K562 (cell line): Measurements from ENCODE around the gene ADRM1. TPM values are rescaled to one million over a fixed set of nuclear protein-coding genes. Genes with fewer than 3 reads are reported as not detected.

Experiments used
- ATAC-seq: fragments of 200-7000 bp; cut with Tn5 transposase; 3 replicates; pipeline ENCODE4 v1.9.1; 2020; ENCODE audit warnings: moderate library complexity
- BruUV-seq: library from RNA; stranded (reverse); fragments of 400-500 nt; replicated peaks from 2 replicates; lab custom pipeline; 2021; lab: Mats Ljungman, UMichigan
- CTCF ChIA-PET: fragments of 300-600 bp; formaldehyde crosslinking; extraction: SDS; loops from one replicate; lab custom pipeline; 2021; ENCODE audit warnings: low intra/inter-chr PET ratio; lab: Yijun Ruan, JAX
- POLR2A ChIA-PET: fragments of 300-600, 350-650 bp; sonication (Branson Sonifier 250); formaldehyde crosslinking; extraction: SDS; loops from one replicate; lab custom pipeline; 2021; ENCODE audit warnings: antibody characterized with exemption, inconsistent platforms; lab: Yijun Ruan, JAX
- DNase-seq, 4 experiments: peaks; one replicate each; pipeline versions ENCODE4 v3.0.0 to v3.0.0-alpha.2; 2011 to 2018; ENCODE audit warnings: low spot score in 3 of 4, mixed read lengths in 3 of 4; ENCODE audit errors: extremely low read depth in 1 of 4
- FAIRE-seq: peaks from 2 replicates; lab custom pipeline; 2011; peaks lifted over from hg19 to GRCh38; lab: Jason Lieb, UNC
- H2AFZ ChIP-seq: 2 replicates; pipeline ENCODE4 v1.6.0; 2011; ENCODE audit warnings: low read depth, low read length, control low read depth, inconsistent platforms
- H3K27ac ChIP-seq: fragments of 200-600 bp; 3 replicates; pipeline ENCODE4 v1.8.0; 2011; ENCODE audit warnings: low read depth, mild to moderate bottlenecking, control low read depth, inconsistent platforms, low read length, moderate library complexity, mixed read lengths; ENCODE audit errors: extremely low read depth
- H3K27me3 ChIP-seq, 2 experiments: fragments of 300-600 bp in 1 of 2; 2 replicates in 1 of 2; 3 replicates in 1 of 2; pipeline versions ENCODE4 v1.6.0 to v1.8.0; 2011; ENCODE audit warnings: inconsistent platforms in 2 of 2, low read length in 2 of 2, mild to moderate bottlenecking in 1 of 2, mixed read lengths in 1 of 2, moderate library complexity in 1 of 2; ENCODE audit not compliant: control insufficient read depth in 2 of 2, insufficient read depth in 2 of 2
- H3K36me3 ChIP-seq: fragments of 300-600 bp; 3 replicates; pipeline ENCODE4 v1.8.0; 2011; ENCODE audit warnings: mild to moderate bottlenecking, low read length, inconsistent platforms; ENCODE audit not compliant: control insufficient read depth, insufficient read depth
- H3K4me1 ChIP-seq, 2 experiments: fragments of 200-600 bp in 1 of 2; replicated peaks in 1 of 2; 2 replicates in 1 of 2; 3 replicates in 1 of 2; pipeline versions ENCODE4 v1.5.1 to v1.8.0; 2011; ENCODE audit warnings: inconsistent platforms in 2 of 2, low read length in 2 of 2, mild to moderate bottlenecking in 1 of 2, mixed read lengths in 1 of 2, moderate library complexity in 1 of 2; ENCODE audit not compliant: control insufficient read depth in 2 of 2, insufficient read depth in 2 of 2
- H3K4me2 ChIP-seq: 2 replicates; pipeline ENCODE4 v1.6.1; 2011; ENCODE audit warnings: low read length, control low read depth, inconsistent platforms, mixed read lengths; ENCODE audit not compliant: insufficient read depth
- H3K4me3 ChIP-seq: fragments of 200-600 bp; sonication (generic), shearing (Covaris generic); 2 replicates; pipeline ENCODE4 v1.5.1; 2016; ENCODE audit warnings: control low read depth, inconsistent platforms
- H3K79me2 ChIP-seq: fragments of 200-600 bp; 3 replicates; pipeline ENCODE4 v1.8.0; 2011; ENCODE audit warnings: low read length, inconsistent platforms; ENCODE audit not compliant: control insufficient read depth, insufficient read depth
- H3K9ac ChIP-seq, 2 experiments: 2 replicates each; pipeline versions ENCODE4 v1.6.0 to v1.6.1; 2011; ENCODE audit warnings: low read depth in 2 of 2, low read length in 2 of 2, control low read depth in 1 of 2, inconsistent platforms in 1 of 2, mild to moderate bottlenecking in 1 of 2, mixed read lengths in 1 of 2; ENCODE audit not compliant: insufficient read depth in 1 of 2
- H3K9me1 ChIP-seq: one replicate; pipeline ENCODE4 v1.6.0; 2011; ENCODE audit warnings: inconsistent platforms, mild to moderate bottlenecking, low read length, moderate library complexity; ENCODE audit not compliant: control insufficient read depth, insufficient read depth
- H3K9me3 ChIP-seq: replicated peaks from 2 replicates; pipeline ENCODE4 v1.5.1; 2011; ENCODE audit warnings: low read depth, low read length, inconsistent platforms; ENCODE audit not compliant: control insufficient read depth, insufficient read depth
- H4K20me1 ChIP-seq: replicated peaks from 2 replicates; pipeline ENCODE4 v1.6.1; 2011; ENCODE audit warnings: low read length, inconsistent platforms, mixed read lengths; ENCODE audit not compliant: control insufficient read depth, insufficient read depth
- COPS2 ChIP-seq: fragments of 450-650 bp; conservative IDR thresholded peaks from 2 replicates; pipeline ENCODE4 v1.6.1; 2016; ENCODE audit warnings: mild to moderate bottlenecking, moderate library complexity
- POLR2A ChIP-seq: fragments of 450-650 bp; conservative IDR thresholded peaks from 2 replicates; pipeline ENCODE4 v1.6.1; 2016
- PPARD ChIP-seq: fragments of 250-450 bp; sonication (Bioruptor Pico); IDR thresholded peaks from 2 replicates; pipeline ENCODE4 v1.8.0; 2022; ENCODE audit warnings: inconsistent platforms, mild to moderate bottlenecking, moderate library complexity
- STAT5B ChIP-seq: fragments of 250-450 bp; sonication (Bioruptor Pico); IDR thresholded peaks from 2 replicates; pipeline ENCODE4 v1.8.0; 2021; ENCODE audit warnings: mild to moderate bottlenecking, inconsistent platforms
- SUPT5H ChIP-seq: fragments of 450-650 bp; IDR thresholded peaks from 2 replicates; pipeline ENCODE4 v1.6.1; 2016
- TAF9B ChIP-seq: fragments of 450-650 bp; IDR thresholded peaks from 2 replicates; pipeline ENCODE4 v1.6.1; 2018; ENCODE audit warnings: mild to moderate bottlenecking; ENCODE audit not compliant: partially characterized antibody
- XRCC4 ChIP-seq: IDR thresholded peaks from one replicate; pipeline ENCODE4 v1.6.1; 2011; ENCODE audit not compliant: insufficient read depth, insufficient read length; ENCODE audit errors: extremely low read depth
- ZNF77 ChIP-seq: fragments of 250-450 bp; sonication (Bioruptor Pico); IDR thresholded peaks from 2 replicates; pipeline ENCODE4 v1.5.0; 2020
- WGBS: fragments of 100-300 bp; shearing (Covaris generic); methylation state at CpG from one replicate; pipeline ENCODE4 v1.1.6; 2016; ENCODE audit warnings: low coverage, mixed read lengths; ENCODE audit not compliant: insufficient coverage; ENCODE audit errors: missing lambda C conversion rate; 5-methylcytosine and 5-hydroxymethylcytosine counted together
- in situ Hi-C: fragments of 300-500 bp; cut with MboI; formaldehyde crosslinking; loops from 4 replicates; pipeline ENCODE4 v1.15.0; 2018; ENCODE audit warnings: inconsistent platforms, mixed read lengths
- intact Hi-C: fragments of 100-400 bp; cut with micrococcal nuclease; formaldehyde crosslinking; loops from 2 replicates; pipeline ENCODE4 v1.14.2; 2022
- polyA plus RNA-seq, 8 experiments: library from polyadenylated mRNA; depleted of rRNA in 4 of 8; stranded (reverse) in 5 of 8; unstranded in 3 of 8; fragments of >200 nt; fragmentation: Nextera tagmentation in 2 of 8; fragmentation: Illumina TruSeq in 1 of 8; extraction: Ambion mirVana in 2 of 8; extraction: Trizol in 1 of 8; gene quantifications; 2 replicates each; pipeline versions ENCODE4 v1.2.1 to v1.2.3, GENCODE V29; 2011 to 2014; ENCODE audit warnings: inconsistent platforms in 1 of 8, missing spikeins in 1 of 8
- total RNA-seq, 7 experiments: library from RNA; depleted of rRNA in 6 of 7; stranded (reverse); fragments of >200 nt in 6 of 7; fragmentation: Illumina TruSeq in 2 of 7; extraction: Trizol in 2 of 7; gene quantifications; 2 replicates each; pipeline versions ENCODE4 v1.2.1 to v1.2.3, GENCODE V29; 2011 to 2021; ENCODE audit warnings: low replicate concordance in 1 of 7
- TF ChIP-seq, protein P1 (sequence below): fragments of 450-650 bp; IDR thresholded peaks from 2 replicates; pipeline ENCODE4 v1.7.0; 2016; ENCODE audit warnings: borderline replicate concordance
- TF ChIP-seq, protein P2 (sequence below): fragments of 450-650 bp; formaldehyde crosslinking; IDR thresholded peaks from 2 replicates; pipeline ENCODE4 v1.4.0; 2020; ENCODE audit warnings: mild to moderate bottlenecking, mixed read lengths
- TF ChIP-seq, protein P3 (sequence below): sonication (generic); formaldehyde crosslinking; IDR thresholded peaks from 2 replicates; pipeline ENCODE4 v1.8.0; 2022; ENCODE audit warnings: missing genetic modification reagents, mild to moderate bottlenecking, borderline replicate concordance

ADRM1 gene
- total and polyA plus RNA-seq, 9 of the 15 experiments (the other 6 are each of a cell fraction or from before 2014, with no cell fraction given): 5.0 to 223 (median 67.4) TPM

GRCh38 chr20:62344092-62344491 lies 41.3 kb downstream of the ADRM1 start:
- Histone ChIP-seq H3K9me1 (no peaks in the 10 kb centered on the region), H3K9ac (no peak overlapping the region), H4K20me1 (no peaks in the 10 kb centered on the region), H2AFZ (no peak overlapping the region), H3K79me2 (no peaks in the 10 kb centered on the region), H3K36me3 (peaks cover 63% of the 10 kb centered on the region), H3K9me3 (no peaks in the 10 kb centered on the region), H3K27ac (no peak overlapping the region), H3K4me2 (no peak overlapping the region), H3K4me1 (peaks cover 0 to 4% of the 10 kb centered on the region in 2 experiments; a peak in 1 of 5 replicates), H3K27me3 (no peaks in the 10 kb centered on the region), H3K4me3 (no peak overlapping the region)
- 92% methylated on average over 5 of the region's 5 CpGs for WGBS
- FAIRE-seq (no peak), ATAC-seq (no peak), DNase-seq (no peak)
- TF ChIP-seq SUPT5H: 0 out of 2 replicates have a peak, but pooled peaks have one; percentile 29
- no peak for TF ChIP-seq XRCC4
- no peak for TF ChIP-seq STAT5B
- no peak for TF ChIP-seq COPS2
- intact Hi-C loops (no loop called here), in situ Hi-C loops (no loop called here)
- POLR2A ChIA-PET: interaction anchor here (1.2 kb wide), 1 partner anchor 10 kb away, joined by 3 read pairs; no protein-coding TSS in a partner anchor
- no TSS peak for BruUV-seq
- CTCF ChIA-PET: no interaction called here

DNA sequence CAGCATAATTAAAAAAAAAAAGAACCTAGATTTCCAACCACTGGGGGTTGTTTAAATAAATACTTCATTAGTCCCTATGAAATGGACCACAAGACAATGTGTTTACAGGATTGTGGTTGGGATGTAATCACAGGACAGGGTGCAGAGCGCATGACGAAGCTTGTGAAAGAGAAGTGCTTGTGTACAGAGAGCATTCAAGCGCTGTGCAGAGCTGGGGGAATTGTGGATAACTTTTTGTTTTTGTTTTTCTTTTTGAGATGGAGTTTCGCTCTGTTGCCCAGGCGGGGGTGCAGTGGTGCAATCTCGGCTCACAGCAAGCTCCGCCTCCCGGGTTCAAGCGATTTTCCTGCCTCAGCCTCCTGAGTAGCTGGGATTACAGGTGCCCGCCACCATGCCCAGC lies 42.0 kb downstream of the ADRM1 start:
- H3K79me2 ChIP-seq: no peaks in the 10 kb centered on the region
- CTCF ChIA-PET: no interaction called here
- H3K36me3 ChIP-seq: peaks cover 62% of the 10 kb centered on the region
- in situ Hi-C loops: no loop called here
- H4K20me1 ChIP-seq: no peaks in the 10 kb centered on the region
- FAIRE-seq (no peak), DNase-seq (no peak), ATAC-seq (no peak)
- no peak overlapping the region for H3K9ac ChIP-seq
- no peaks in the 10 kb centered on the region for H3K9me3 ChIP-seq
- POLR2A ChIA-PET: interaction anchor here (1.2 kb wide), 1 partner anchor 10 kb away, joined by 3 read pairs; no protein-coding TSS in a partner anchor
- WGBS: 92% methylated on average over 10 of the region's 10 CpGs
- H3K4me3 ChIP-seq: no peak overlapping the region
- H3K27ac ChIP-seq: no peak overlapping the region
- no peaks in the 10 kb centered on the region for H3K27me3 ChIP-seq
- H2AFZ ChIP-seq: no peak overlapping the region
- H3K4me2 ChIP-seq: no peak overlapping the region
- intact Hi-C loops: no loop called here
- H3K9me1 ChIP-seq: peaks cover under 1% of the 10 kb centered on the region
- peaks cover 0 to 4% of the 10 kb centered on the region in 2 experiments; a peak in 1 of 5 replicates for H3K4me1 ChIP-seq
- no TSS peak for BruUV-seq
- no peak for TF ChIP-seq ZNF77 (CRISPR knock-in tag)
- TF ChIP-seq, protein P1, sequence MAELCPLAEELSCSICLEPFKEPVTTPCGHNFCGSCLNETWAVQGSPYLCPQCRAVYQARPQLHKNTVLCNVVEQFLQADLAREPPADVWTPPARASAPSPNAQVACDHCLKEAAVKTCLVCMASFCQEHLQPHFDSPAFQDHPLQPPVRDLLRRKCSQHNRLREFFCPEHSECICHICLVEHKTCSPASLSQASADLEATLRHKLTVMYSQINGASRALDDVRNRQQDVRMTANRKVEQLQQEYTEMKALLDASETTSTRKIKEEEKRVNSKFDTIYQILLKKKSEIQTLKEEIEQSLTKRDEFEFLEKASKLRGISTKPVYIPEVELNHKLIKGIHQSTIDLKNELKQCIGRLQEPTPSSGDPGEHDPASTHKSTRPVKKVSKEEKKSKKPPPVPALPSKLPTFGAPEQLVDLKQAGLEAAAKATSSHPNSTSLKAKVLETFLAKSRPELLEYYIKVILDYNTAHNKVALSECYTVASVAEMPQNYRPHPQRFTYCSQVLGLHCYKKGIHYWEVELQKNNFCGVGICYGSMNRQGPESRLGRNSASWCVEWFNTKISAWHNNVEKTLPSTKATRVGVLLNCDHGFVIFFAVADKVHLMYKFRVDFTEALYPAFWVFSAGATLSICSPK: no peak
- TF ChIP-seq, protein P2, sequence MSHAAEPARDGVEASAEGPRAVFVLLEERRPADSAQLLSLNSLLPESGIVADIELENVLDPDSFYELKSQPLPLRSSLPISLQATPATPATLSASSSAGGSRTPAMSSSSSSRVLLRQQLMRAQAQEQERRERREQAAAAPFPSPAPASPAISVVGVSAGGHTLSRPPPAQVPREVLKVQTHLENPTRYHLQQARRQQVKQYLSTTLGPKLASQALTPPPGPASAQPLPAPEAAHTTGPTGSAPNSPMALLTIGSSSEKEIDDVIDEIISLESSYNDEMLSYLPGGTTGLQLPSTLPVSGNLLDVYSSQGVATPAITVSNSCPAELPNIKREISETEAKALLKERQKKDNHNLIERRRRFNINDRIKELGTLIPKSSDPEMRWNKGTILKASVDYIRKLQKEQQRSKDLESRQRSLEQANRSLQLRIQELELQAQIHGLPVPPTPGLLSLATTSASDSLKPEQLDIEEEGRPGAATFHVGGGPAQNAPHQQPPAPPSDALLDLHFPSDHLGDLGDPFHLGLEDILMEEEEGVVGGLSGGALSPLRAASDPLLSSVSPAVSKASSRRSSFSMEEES: no peak
- TF ChIP-seq TAF9B: no peak
- TF ChIP-seq PPARD (CRISPR knock-in tag): no peak
- TF ChIP-seq POLR2A: no peak
- TF ChIP-seq, protein P3, sequence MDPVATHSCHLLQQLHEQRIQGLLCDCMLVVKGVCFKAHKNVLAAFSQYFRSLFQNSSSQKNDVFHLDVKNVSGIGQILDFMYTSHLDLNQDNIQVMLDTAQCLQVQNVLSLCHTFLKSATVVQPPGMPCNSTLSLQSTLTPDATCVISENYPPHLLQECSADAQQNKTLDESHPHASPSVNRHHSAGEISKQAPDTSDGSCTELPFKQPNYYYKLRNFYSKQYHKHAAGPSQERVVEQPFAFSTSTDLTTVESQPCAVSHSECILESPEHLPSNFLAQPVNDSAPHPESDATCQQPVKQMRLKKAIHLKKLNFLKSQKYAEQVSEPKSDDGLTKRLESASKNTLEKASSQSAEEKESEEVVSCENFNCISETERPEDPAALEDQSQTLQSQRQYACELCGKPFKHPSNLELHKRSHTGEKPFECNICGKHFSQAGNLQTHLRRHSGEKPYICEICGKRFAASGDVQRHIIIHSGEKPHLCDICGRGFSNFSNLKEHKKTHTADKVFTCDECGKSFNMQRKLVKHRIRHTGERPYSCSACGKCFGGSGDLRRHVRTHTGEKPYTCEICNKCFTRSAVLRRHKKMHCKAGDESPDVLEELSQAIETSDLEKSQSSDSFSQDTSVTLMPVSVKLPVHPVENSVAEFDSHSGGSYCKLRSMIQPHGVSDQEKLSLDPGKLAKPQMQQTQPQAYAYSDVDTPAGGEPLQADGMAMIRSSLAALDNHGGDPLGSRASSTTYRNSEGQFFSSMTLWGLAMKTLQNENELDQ (CRISPR knock-in tag): no peak
